Loucy (cell line): ENCODE results near the gene CRELD2.

Source experiments
- CTCF ChIP-seq: fragments of 200-600 bp; sonication (generic); conservative IDR thresholded peaks from 2 replicates; pipeline ENCODE4 v1.5.1; 2014; ENCODE audit warnings: mild to moderate bottlenecking, antibody characterized with exemption, low read length
- EZH2phosphoT487 ChIP-seq: fragments of 200-600 bp; IDR thresholded peaks from 2 replicates; pipeline ENCODE4 v1.6.1; 2018; ENCODE audit warnings: antibody characterized with exemption, mild to moderate bottlenecking, moderate library complexity, borderline replicate concordance

- TF ChIP-seq CTCF (no peak), EZH2phosphoT487 (no peak)
Observed at GRCh38 chr22:49968313-49968830, 49.9 kb downstream of the CRELD2 start.
